Aorta (tissue), 4 donors: Measurements from ENCODE around the gene AGO1. TPM values are rescaled to one million over a fixed set of nuclear protein-coding genes. Genes with fewer than 3 reads are reported as not detected.

Experiments
- polyA plus RNA-seq, 2 donors: library from polyadenylated mRNA; stranded (reverse); fragments of 200-250 nt; gene quantifications; one replicate each; pipeline ENCODE4 v1.2.3, GENCODE V29; 2013
- total RNA-seq, 2 donors: library from RNA; stranded (reverse); fragmentation: NEBNext Ultra II Directional; extraction: Animal tissue kit (Norgen Biotek cat#: 25700); gene quantifications; one replicate each; pipeline ENCODE4 v1.2.1, GENCODE V29; 2021
- donor health status: healthy with polysubstance abuse.
- donor health status: Bipolar disorder and iron deficiency.
- donor health status: DM: no; HTN: no; CAD: no.
- donor health status: DM: yes; HTN: yes; CAD: no.

AGO1 gene
- total and polyA plus RNA-seq, 4 donors, result 4.3 to 33.9 (median 16.0) TPM

Other genes starting within 250 kb of the AGO1 start
- 10 to 100 TPM; 35.9 to 36.2 TPM for gene PSMB2, start 241.7 kb upstream of the AGO1 start, total RNA-seq
- 10 to 100 TPM; 27.7 to 38.3 TPM for gene PSMB2, start 241.7 kb upstream of the AGO1 start, polyA plus RNA-seq
- 10 to 100 TPM; 18.7 to 19.7 TPM for gene C1orf216, start 164.3 kb upstream of the AGO1 start, total RNA-seq
- 10 to 100 TPM; 14.4 to 20.7 TPM for gene C1orf216, start 164.3 kb upstream of the AGO1 start, polyA plus RNA-seq
- gene CLSPN, start 113.2 kb upstream of the AGO1 start, total RNA-seq, result 1 to 10 TPM in 1 of 2 donors, under 1 TPM in 1; 0.96 to 1.1 TPM
- gene CLSPN, start 113.2 kb upstream of the AGO1 start, polyA plus RNA-seq, result not detected
- gene AGO4, start 75.2 kb upstream of the AGO1 start, total RNA-seq, result 10 to 100 TPM; 27.3 to 39.9 TPM
- gene AGO4, start 75.2 kb upstream of the AGO1 start, polyA plus RNA-seq, result 1 to 10 TPM; 5.6 to 8.6 TPM
- gene AGO3, start 47.9 kb downstream of the AGO1 start, total RNA-seq, result 10 to 100 TPM; 48.1 to 50.4 TPM
- 1 to 10 TPM; 1.1 to 4.2 TPM for gene AGO3, start 47.9 kb downstream of the AGO1 start, polyA plus RNA-seq
- gene TEKT2, start 200.9 kb downstream of the AGO1 start, total RNA-seq, result not detected
- gene TEKT2, start 200.9 kb downstream of the AGO1 start, polyA plus RNA-seq, result under 1 TPM in 1 of 2 donors, not detected in 1; 0.82 TPM
- 10 to 100 TPM; 15.9 to 21.2 TPM for gene ADPRS, start 205.7 kb downstream of the AGO1 start, total RNA-seq
- gene ADPRS, start 205.7 kb downstream of the AGO1 start, polyA plus RNA-seq, result 10 to 100 TPM; 12.9 to 20.4 TPM
- 10 to 100 TPM; 37.5 to 48.5 TPM for gene COL8A2, start 242.0 kb downstream of the AGO1 start, total RNA-seq
- 10 to 100 TPM; 17.4 to 18.4 TPM for gene COL8A2, start 242.0 kb downstream of the AGO1 start, polyA plus RNA-seq